ENCODE results near the gene HTR3E.

DNA sequence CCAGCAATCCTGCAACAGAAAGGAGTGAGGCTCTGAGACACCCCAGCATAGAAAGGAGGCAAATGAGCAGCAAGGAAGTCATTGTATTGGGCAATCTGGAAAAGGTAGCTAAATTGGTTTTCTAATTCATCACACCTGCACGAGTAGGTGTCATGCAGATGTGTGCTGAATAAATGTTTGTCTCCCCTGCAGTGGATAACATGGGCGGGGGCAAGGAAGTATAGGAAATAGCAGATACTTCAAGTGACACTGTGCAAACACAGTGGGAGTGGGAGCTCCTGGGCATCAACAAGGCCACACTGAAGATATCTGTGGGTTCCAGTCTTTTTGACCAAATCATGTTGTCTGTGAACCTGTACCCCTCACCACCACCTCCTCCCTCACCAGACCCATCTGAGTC is 14.4 kb upstream of the HTR3E start:
- TF ChIP-seq, protein P1, sequence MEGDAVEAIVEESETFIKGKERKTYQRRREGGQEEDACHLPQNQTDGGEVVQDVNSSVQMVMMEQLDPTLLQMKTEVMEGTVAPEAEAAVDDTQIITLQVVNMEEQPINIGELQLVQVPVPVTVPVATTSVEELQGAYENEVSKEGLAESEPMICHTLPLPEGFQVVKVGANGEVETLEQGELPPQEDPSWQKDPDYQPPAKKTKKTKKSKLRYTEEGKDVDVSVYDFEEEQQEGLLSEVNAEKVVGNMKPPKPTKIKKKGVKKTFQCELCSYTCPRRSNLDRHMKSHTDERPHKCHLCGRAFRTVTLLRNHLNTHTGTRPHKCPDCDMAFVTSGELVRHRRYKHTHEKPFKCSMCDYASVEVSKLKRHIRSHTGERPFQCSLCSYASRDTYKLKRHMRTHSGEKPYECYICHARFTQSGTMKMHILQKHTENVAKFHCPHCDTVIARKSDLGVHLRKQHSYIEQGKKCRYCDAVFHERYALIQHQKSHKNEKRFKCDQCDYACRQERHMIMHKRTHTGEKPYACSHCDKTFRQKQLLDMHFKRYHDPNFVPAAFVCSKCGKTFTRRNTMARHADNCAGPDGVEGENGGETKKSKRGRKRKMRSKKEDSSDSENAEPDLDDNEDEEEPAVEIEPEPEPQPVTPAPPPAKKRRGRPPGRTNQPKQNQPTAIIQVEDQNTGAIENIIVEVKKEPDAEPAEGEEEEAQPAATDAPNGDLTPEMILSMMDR (IDR thresholded peaks at IDR 0.05; ENCODE audit: low read length) = no peak
- no peak for TF ChIP-seq EZH2phosphoT487 (IDR thresholded peaks at IDR 0.05; ENCODE audit: low read length)
